T47D (cell line): ENCODE measurements around the gene TRMT2B.
"Not testable (repeated sequence)": the region's sequence is repeated elsewhere in the genome, so short reads cannot be mapped to it uniquely, and the experiment has no call there.

ENCODE experiments used
- DNase-seq, 2 experiments: peaks; one replicate each; pipeline versions ENCODE4 v3.0.0 to v3.0.0-alpha.2; 2011 to 2012; ENCODE audit warnings: low read depth in 1 of 2, low spot score in 1 of 2
- JUND ChIP-seq: IDR thresholded peaks from 2 replicates; pipeline ENCODE4 v1.6.1; 2012; ENCODE audit warnings: low read depth
- in situ Hi-C: cut with HindIII; loops from 2 replicates; pipeline ENCODE4 v1.10.0; 2016; ENCODE audit warnings: low sequenced_read_pairs, low pct_unique_long_range_greater_than_20kb

TRMT2B gene, protein sequence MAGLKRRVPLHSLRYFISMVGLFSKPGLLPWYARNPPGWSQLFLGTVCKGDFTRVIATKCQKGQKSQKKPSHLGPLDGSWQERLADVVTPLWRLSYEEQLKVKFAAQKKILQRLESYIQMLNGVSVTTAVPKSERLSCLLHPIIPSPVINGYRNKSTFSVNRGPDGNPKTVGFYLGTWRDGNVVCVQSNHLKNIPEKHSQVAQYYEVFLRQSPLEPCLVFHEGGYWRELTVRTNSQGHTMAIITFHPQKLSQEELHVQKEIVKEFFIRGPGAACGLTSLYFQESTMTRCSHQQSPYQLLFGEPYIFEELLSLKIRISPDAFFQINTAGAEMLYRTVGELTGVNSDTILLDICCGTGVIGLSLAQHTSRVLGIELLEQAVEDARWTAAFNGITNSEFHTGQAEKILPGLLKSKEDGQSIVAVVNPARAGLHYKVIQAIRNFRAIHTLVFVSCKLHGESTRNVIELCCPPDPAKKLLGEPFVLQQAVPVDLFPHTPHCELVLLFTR

DNA sequence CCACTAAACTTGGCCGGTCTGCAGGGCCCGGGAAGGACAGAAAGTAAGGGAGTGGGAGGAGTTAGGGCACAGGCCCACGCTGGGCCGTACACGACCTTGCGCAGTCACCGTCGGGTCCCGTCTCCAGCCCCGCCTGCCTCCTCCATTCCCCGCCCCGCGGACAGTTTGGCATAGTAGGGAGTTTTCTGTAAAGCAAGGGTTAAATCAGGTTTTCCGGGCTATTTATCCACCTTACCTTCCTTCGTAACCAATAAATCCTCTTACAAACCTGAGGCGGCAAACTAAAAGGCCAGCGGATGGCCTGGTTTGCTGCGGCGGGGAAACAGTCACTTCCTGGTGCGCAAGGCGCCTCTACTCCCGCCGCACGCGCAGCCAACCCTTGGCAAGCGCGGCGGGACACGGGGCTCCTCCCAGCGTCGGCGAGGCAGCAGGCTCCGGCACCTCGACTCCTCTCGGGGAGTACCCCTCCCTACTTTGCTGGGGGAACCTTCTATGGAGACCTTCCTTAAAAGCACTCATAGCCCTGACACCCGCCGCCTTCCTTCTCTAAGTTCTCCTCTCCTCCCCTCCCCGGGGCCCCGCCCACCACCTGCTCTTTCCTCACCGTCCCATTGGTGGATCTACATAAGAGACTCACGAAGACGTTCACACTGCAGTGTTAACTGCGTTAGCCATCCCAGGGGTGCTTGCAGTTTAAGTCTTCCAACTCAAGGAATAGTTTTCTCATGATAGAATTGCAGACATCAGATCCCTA lies at the start of gene TRMT2B:
TRMT2B (minus strand) TSS at position 563 of the 754 bp plus-strand sequence. CDS start 9,822 bp downstream, outside the sequence.
- in situ Hi-C loops = no loop called here
- TF ChIP-seq JUND = no peak

DNA sequence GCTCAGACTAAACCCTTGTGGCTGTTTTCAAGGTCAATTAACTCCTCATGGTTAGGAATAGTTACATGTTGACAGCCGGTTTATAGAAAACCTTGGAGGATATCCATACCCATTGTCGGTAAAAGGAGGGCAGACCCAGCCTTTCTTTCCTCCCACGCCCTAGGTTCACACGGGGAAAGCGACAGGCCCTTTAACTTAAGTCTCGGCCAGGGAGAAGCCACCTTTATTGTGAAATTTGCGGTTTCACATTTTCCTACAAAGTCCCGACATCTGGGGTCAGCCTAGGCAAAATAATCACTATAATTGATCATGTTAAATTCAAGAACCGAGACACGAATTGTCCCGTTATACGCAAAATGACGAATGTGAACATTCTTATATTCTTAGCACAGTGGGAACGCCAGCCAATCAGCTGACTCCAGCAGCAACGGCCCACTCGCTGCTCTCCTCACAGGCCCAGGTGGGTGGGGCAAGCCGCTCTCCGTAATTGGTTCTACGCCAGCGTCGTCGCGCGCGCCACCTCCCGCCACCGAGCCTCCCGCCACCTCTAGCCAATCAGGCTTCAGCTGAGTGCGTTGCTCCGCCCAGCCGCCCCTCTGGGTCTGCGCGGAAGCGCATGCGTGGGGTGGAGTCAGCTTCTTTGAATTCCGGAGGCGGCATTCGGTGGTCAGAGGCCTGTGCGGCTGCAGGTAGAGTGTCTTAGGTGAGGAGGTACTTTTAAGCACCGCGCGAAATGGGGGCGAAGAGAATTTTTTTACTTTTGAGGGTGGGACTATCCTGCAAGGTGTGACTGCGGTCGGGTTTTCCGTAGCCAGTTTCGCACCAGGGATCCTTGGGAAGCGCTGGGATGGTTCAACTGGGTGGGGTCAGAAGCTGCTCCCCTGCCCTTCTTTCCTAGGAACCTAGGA lies 45.9 kb upstream of the TRMT2B start, which contains the start of gene CENPI:
CENPI (plus strand) TSS at position 659 of the 908 bp plus-strand sequence. CDS start 2,867 bp downstream, outside the sequence.
- no peak for TF ChIP-seq JUND
- in situ Hi-C loops = no loop called here
- peak; percentile 62 to 92 for DNase-seq

More for the DNA sequence above, at the start of gene TRMT2B:
- DNase-seq = peak; percentile 45 to 78

DNA sequence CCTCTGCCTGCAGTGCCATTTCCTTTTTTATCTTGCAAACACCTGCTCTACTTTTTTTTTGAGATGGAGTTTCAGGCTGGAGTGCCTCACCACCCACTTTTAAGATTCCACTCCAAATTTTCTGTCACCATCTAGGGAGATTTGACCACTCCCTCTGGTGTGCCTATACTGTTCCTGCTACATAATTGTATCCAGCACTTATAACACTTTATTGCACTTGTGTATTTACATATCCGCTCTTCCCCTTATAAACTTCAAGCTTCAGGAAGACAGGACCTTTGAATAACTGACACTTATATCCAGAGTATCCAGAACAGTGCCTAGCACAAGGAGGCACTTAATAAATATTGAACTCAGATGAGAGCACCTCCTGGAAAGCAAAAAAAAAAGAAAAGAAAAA lies 39.9 kb upstream of the TRMT2B start:
- in situ Hi-C loops = no loop called here
- no peak for DNase-seq
- no peak for TF ChIP-seq JUND

DNA sequence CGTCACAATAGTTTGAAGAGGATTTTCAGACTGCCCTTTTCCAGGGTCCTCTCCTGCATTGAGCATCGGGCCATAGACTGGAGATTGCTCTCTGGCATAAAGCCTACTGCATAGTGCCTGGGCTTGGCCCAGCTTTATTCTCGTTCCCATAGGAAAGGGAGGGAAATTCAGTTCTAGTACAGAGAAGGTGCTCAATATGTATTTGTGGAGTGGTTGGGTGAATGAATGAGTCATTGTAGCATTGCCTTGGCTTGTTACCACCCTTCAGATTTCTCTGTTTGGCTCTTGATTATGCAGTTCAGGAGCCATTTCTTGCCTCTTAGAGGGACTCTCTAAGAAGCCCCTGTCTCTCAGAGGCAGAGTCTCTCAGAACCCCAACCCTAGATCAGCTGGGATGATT lies 29.3 kb upstream of the TRMT2B start:
- in situ Hi-C loops = no loop called here
- TF ChIP-seq JUND = no peak
- no peak for DNase-seq

DNA sequence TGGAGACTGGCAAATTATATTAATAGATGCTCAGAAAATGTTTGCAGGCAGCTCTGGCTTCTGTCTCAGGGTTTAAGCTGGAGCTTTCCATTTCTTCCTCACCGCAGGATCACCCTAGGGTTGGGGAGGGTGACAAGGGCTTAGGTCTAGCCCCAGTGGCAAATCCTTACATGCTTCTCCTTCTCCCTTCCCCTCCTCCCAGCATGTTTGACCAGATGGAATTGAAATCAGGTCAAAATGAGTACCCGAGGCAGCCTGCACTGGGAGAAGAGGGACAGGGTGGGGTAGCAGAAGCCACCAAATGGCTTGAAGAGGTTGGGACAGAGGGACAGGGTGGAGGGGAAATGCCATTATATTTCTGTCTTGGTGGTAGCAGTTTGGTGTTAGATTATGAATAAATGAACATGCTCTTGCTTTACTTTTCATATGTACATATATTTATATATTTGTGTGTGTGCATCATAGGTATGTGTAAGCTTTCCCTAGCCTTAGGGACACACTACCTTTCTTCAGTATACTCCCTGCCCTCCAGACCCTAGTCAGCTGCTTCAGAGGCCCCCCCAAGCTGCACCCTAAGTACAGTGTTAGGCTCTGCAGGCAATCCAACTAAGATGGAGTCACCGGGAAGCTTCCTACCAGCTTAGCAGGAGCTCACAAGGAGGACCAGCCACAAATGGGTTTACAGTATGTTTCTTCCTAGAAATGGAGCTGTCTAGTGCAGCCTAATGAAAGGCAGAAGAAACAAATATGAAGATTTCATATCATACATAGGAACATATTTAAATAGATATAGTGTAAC lies 28.6 kb upstream of the TRMT2B start:
- no peak for TF ChIP-seq JUND
- in situ Hi-C loops = no loop called here

DNA sequence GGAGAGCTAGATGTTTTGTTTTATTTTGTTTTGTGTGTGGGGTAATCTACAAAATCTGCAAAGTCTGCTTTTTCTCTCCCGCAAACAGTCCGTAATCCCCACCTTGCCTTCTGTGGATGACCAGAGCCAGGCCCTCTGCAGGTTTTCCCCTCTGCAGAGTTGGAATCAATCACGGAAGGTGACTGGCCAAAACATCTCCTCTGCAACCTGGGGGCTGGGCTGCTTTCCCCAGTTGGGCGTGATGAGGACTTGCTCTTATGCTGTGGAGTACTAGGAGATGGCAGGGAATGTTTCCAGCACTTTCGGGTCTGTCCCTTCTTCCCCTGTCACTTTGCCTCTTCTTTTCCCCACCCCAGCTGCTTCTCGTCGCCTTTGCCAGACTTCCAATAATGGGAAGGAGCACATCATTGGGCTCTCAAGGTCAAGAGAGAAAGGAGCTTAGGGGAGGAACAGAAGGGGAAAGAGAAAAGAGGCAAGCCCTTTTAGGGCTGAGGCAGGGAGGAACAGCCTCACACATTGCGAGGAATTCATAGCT lies 27.9 kb upstream of the TRMT2B start:
- in situ Hi-C loops = no loop called here
- no peak for TF ChIP-seq JUND
- DNase-seq = no peak

More for the DNA sequence above, 28.6 kb upstream of the TRMT2B start:
- DNase-seq = no peak

DNA sequence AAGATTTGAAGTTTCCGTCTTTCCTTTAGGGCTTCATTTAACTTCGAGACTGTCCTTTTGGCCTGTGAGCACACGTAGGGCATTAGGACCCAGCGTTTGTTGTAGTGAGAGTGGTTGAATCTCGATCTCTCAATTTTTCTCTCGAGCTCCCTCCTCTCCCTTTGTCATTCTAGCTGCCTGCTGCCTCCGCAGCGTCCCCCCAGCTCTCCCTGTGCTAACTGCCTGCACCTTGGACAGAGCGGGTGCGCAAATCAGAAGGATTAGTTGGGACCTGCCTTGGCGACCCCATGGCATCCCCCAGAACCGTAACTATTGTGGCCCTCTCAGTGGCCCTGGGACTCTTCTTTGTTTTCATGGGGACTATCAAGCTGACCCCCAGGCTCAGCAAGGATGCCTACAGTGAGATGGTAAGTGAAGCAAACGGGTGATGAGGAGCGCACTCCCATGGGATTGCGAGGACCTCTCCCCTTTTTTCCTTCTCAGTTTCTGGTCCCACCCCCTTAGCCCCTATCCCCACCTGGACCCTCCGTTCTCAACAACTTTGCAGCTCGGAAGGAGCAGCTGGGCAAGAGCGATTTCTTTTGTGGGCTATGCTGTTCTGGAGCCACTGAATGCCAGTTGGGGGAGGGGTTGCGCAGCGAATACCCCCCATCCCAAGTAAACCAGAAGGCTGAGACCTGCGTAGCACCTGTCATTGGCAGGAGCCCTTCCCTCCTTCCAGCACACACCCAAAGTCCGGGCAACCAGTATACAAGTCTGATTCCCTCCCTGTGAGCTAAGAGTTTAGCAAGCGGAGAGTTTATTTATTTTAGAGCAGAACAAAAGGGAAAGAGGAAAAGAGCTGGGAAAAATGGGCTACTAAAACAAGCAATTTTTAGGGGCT lies 27.0 kb upstream of the TRMT2B start, which contains the start of gene TMEM35A:
TMEM35A (plus strand) TSS at position 164 of the 883 bp plus-strand sequence; CDS start at position 288, 124 bp downstream.
- TF ChIP-seq JUND = no peak
- no peak for DNase-seq
- in situ Hi-C loops = no loop called here

DNA sequence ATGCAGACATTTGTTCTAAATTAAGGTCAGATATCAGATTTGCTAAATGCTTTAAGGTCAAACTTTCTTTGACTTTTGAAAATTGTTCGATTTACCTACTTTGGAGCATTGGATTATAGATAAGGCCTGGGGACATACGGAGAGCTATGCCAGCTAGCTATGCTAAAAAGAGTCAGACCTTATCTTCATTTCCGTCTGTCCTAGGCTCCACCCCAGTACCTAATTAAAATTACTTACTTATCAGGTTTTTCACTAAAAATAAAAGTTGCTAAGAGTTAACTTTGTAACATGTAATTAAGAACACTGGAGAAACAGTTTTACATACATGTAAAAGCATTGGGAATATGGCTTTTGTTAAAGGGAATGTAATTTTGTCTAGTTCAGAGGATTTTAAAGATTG lies 19.7 kb upstream of the TRMT2B start:
- no peak for DNase-seq
- in situ Hi-C loops = no loop called here
- no peak for TF ChIP-seq JUND

DNA sequence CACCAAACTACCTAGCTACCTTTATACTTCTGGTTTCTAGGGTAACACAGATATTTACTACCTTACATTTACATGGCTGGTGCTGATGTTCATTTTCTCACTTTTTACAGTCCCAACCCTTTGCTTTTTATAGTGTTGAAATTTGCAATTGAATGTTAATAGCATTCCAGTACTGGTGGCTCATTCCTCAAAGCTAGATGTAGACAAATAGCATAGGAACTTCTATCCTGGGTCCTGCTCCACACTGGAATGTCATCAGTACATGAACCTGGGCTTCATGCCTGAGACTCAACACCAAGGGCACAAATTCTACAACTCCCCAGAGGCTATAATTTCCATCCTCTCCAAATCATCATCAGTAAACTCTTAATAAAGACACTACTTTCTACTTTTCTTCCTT lies 10.3 kb upstream of the TRMT2B start:
- no peak for DNase-seq
- TF ChIP-seq JUND = no peak
- in situ Hi-C loops = no loop called here

DNA sequence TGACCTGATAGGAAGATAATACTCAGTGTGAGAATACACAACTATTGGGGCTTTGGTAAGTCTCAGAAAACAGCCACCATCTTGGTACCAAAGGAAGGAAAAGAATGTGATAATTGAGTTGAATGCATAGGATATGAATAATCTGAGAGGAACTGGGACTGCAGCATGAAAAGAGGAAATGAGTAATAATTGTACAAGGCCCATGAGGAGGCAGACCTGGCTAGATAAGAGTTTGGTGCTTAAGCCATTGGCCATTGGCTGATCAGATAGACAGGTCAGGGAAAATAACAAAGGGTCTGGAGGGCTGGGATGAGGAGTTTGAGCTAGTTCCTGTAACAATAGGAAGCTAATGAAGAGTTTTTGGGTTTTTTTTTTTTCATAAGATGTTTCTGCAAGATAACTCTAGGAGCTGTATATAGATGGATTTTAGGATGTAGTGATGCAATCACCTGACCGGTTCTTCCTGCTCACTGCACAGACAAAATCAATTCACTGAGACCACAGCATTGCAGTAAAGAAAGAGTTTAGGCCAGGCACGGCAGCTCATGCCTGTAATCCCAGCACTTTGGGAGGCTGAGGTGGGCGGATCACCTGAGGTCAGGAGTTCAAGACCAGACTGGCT lies 5.3 kb upstream of the TRMT2B start:
- DNase-seq = no peak
- in situ Hi-C loops = no loop called here
- TF ChIP-seq JUND = no peak

DNA sequence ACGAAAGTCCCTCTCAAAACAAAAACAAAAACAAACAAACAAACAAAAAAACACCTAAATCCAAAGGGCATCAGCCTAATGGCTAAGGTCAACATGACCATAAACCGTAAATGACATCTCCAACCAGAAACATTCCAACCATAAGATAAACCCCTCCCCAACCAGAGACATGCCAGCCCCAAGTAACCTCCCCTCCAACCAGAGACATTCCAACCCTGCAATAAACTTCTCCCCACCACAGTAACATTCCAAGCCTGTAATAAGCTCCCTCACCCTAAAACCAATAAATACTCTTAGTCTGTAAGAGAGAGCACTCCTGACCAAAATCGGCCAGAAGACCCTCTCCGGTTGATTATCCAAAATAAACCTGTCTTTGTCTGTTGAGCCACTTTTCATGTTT lies 4.6 kb upstream of the TRMT2B start:
- in situ Hi-C loops, DNase-seq: not testable (repeated sequence)
